ENCODE data around the gene KRT3. TPM values are rescaled to one million over a fixed set of nuclear protein-coding genes. Genes with fewer than 3 reads are reported as not detected.
A peak's percentile ranks its signal among the peaks of the same experiment; 100 is the strongest.

Gene KRT3
- polyA plus RNA-seq, 2 donors: 1.9 to 2.4 TPM

- H3K36me3 ChIP-seq (ENCODE audit: control insufficient read depth in 2 of 2, insufficient read depth in 2 of 2, low read length in 1 of 2): peaks cover 0 to 3% of the 10 kb centered on the region in 2 donors
- 62 to 68% methylated on average over 15 of the region's 15 CpGs for WGBS, 2 donors
- no peaks in the 10 kb centered on the region for H3K9me3 ChIP-seq (ENCODE audit: control insufficient read depth in 2 of 2, insufficient read depth in 1 of 2, low read depth in 1 of 2, low read length in 1 of 2)
- peak within 1 kb of the TSS; percentile 56 to 87 for H3K27ac ChIP-seq (ENCODE audit: low read depth in 2 of 2, low read length in 1 of 2)
- peak within 1 kb of the TSS; percentile 50 to 55 for H3K4me3 ChIP-seq (ENCODE audit: low read depth in 1 of 2, low read length in 2 of 2)
- H3K4me1 ChIP-seq (ENCODE audit: control insufficient read depth in 2 of 2, insufficient read depth in 2 of 2, low read length in 1 of 2): peaks cover 2 to 4% of the 10 kb centered on the region in 2 donors
- no peaks in the 10 kb centered on the region for H3K27me3 ChIP-seq (ENCODE audit: control insufficient read depth in 1 of 2, insufficient read depth in 2 of 2, low read length in 2 of 2)
Observed at GRCh38 chr12:52813885-52814709, 18.2 kb upstream of the KRT3 start, which contains the start of gene KRT4. Gene KRT4, minus strand, starts transcription at chr12:52814116. Its CDS starts 58 bp downstream, at chr12:52814058.

- Histone ChIP-seq H3K4me1 (ENCODE audit: control insufficient read depth in 2 of 2, insufficient read depth in 2 of 2, low read length in 1 of 2) (peaks cover 0 to 4% of the 10 kb centered on the region in 2 donors), H3K9me3 (ENCODE audit: control insufficient read depth in 2 of 2, insufficient read depth in 1 of 2, low read depth in 1 of 2, low read length in 1 of 2) (no peaks in the 10 kb centered on the region), H3K27me3 (ENCODE audit: control insufficient read depth in 1 of 2, insufficient read depth in 2 of 2, low read length in 2 of 2) (no peaks in the 10 kb centered on the region), H3K4me3 (ENCODE audit: low read depth in 1 of 2, low read length in 2 of 2) (peak overlapping the region; percentile 50 to 55), H3K27ac (ENCODE audit: low read depth in 2 of 2, low read length in 1 of 2) (peak overlapping the region; percentile 28 to 87), H3K36me3 (ENCODE audit: control insufficient read depth in 2 of 2, insufficient read depth in 2 of 2, low read length in 1 of 2) (peaks cover 0 to 3% of the 10 kb centered on the region in 2 donors)
- WGBS, 2 donors: 87 to 90% methylated on average over 10 of the region's 10 CpGs
Observed at GRCh38 chr12:52813203-52813819, 17.4 kb upstream of the KRT3 start.

- Histone ChIP-seq H3K4me3 (ENCODE audit: low read depth in 1 of 2, low read length in 2 of 2) (peak overlapping the region; percentile 42 to 55), H3K36me3 (ENCODE audit: control insufficient read depth in 2 of 2, insufficient read depth in 2 of 2, low read length in 1 of 2) (peaks cover 0 to 5% of the 10 kb centered on the region in 2 donors), H3K9me3 (ENCODE audit: control insufficient read depth in 2 of 2, insufficient read depth in 1 of 2, low read depth in 1 of 2, low read length in 1 of 2) (no peaks in the 10 kb centered on the region), H3K4me1 (ENCODE audit: control insufficient read depth in 2 of 2, insufficient read depth in 2 of 2, low read length in 1 of 2) (peaks cover 0 to 4% of the 10 kb centered on the region in 2 donors), H3K27me3 (ENCODE audit: control insufficient read depth in 1 of 2, insufficient read depth in 2 of 2, low read length in 2 of 2) (no peaks in the 10 kb centered on the region), H3K27ac (ENCODE audit: low read depth in 2 of 2, low read length in 1 of 2) (peak overlapping the region; percentile 28 to 87)
- 34 to 44% methylated on average over 3 of the region's 3 CpGs for WGBS, 2 donors
Observed at GRCh38 chr12:52812749-52813148, 16.8 kb upstream of the KRT3 start.

GRCh38 chr12:52812073-52812400, 16.1 kb upstream of the KRT3 start:
- 63 to 68% methylated on average over 4 of the region's 4 CpGs for WGBS, 2 donors
- Histone ChIP-seq H3K4me3 (ENCODE audit: low read depth in 1 of 2, low read length in 2 of 2) (peak overlapping the region; percentile 36 to 55), H3K27me3 (ENCODE audit: control insufficient read depth in 1 of 2, insufficient read depth in 2 of 2, low read length in 2 of 2) (no peaks in the 10 kb centered on the region), H3K27ac (ENCODE audit: low read depth in 2 of 2, low read length in 1 of 2) (peak overlapping the region; percentile 41 to 82), H3K4me1 (ENCODE audit: control insufficient read depth in 2 of 2, insufficient read depth in 2 of 2, low read length in 1 of 2) (peaks cover 0 to 7% of the 10 kb centered on the region in 2 donors), H3K36me3 (ENCODE audit: control insufficient read depth in 2 of 2, insufficient read depth in 2 of 2, low read length in 1 of 2) (peaks cover 0 to 11% of the 10 kb centered on the region in 2 donors), H3K9me3 (ENCODE audit: control insufficient read depth in 2 of 2, insufficient read depth in 1 of 2, low read depth in 1 of 2, low read length in 1 of 2) (no peaks in the 10 kb centered on the region)

- Histone ChIP-seq H3K4me3 (ENCODE audit: low read depth in 1 of 2, low read length in 2 of 2) (peak overlapping the region; percentile 36 to 55), H3K9me3 (ENCODE audit: control insufficient read depth in 2 of 2, insufficient read depth in 1 of 2, low read depth in 1 of 2, low read length in 1 of 2) (no peaks in the 10 kb centered on the region), H3K36me3 (ENCODE audit: control insufficient read depth in 2 of 2, insufficient read depth in 2 of 2, low read length in 1 of 2) (peaks cover 0 to 11% of the 10 kb centered on the region in 2 donors), H3K4me1 (ENCODE audit: control insufficient read depth in 2 of 2, insufficient read depth in 2 of 2, low read length in 1 of 2) (peaks cover 0 to 7% of the 10 kb centered on the region in 2 donors), H3K27ac (ENCODE audit: low read depth in 2 of 2, low read length in 1 of 2) (peak overlapping the region; percentile 41 to 82), H3K27me3 (ENCODE audit: control insufficient read depth in 1 of 2, insufficient read depth in 2 of 2, low read length in 2 of 2) (no peaks in the 10 kb centered on the region)
- WGBS, 2 donors: 83 to 84% methylated on average over 9 of the region's 9 CpGs
Observed at GRCh38 chr12:52811191-52812072, 15.5 kb upstream of the KRT3 start.

- Histone ChIP-seq H3K9me3 (ENCODE audit: control insufficient read depth in 2 of 2, insufficient read depth in 1 of 2, low read depth in 1 of 2, low read length in 1 of 2) (no peaks in the 10 kb centered on the region), H3K36me3 (ENCODE audit: control insufficient read depth in 2 of 2, insufficient read depth in 2 of 2, low read length in 1 of 2) (peaks cover 0 to 11% of the 10 kb centered on the region in 2 donors), H3K4me3 (ENCODE audit: low read depth in 1 of 2, low read length in 2 of 2) (no peak overlapping the region), H3K27me3 (ENCODE audit: control insufficient read depth in 1 of 2, insufficient read depth in 2 of 2, low read length in 2 of 2) (no peaks in the 10 kb centered on the region), H3K27ac (ENCODE audit: low read depth in 2 of 2, low read length in 1 of 2) (peak overlapping the region; percentile 15 to 18), H3K4me1 (ENCODE audit: control insufficient read depth in 2 of 2, insufficient read depth in 2 of 2, low read length in 1 of 2) (peaks cover 0 to 5% of the 10 kb centered on the region in 2 donors)
- WGBS, 2 donors: 67 to 73% methylated on average over 5 of the region's 5 CpGs
Observed at GRCh38 chr12:52810554-52810953, 14.6 kb upstream of the KRT3 start.

- Histone ChIP-seq H3K4me1 (ENCODE audit: control insufficient read depth in 2 of 2, insufficient read depth in 2 of 2, low read length in 1 of 2) (peaks cover 0 to 6% of the 10 kb centered on the region in 2 donors), H3K4me3 (ENCODE audit: low read depth in 1 of 2, low read length in 2 of 2) (no peak overlapping the region), H3K27me3 (ENCODE audit: control insufficient read depth in 1 of 2, insufficient read depth in 2 of 2, low read length in 2 of 2) (no peaks in the 10 kb centered on the region), H3K27ac (ENCODE audit: low read depth in 2 of 2, low read length in 1 of 2) (no peak overlapping the region), H3K9me3 (ENCODE audit: control insufficient read depth in 2 of 2, insufficient read depth in 1 of 2, low read depth in 1 of 2, low read length in 1 of 2) (no peaks in the 10 kb centered on the region), H3K36me3 (ENCODE audit: control insufficient read depth in 2 of 2, insufficient read depth in 2 of 2, low read length in 1 of 2) (peaks cover 0 to 11% of the 10 kb centered on the region in 2 donors)
- 83 to 84% methylated on average over 7 of the region's 7 CpGs for WGBS, 2 donors
Observed at GRCh38 chr12:52809166-52809565, 13.2 kb upstream of the KRT3 start.

GRCh38 chr12:52808573-52809160, 12.8 kb upstream of the KRT3 start:
- Histone ChIP-seq H3K27ac (ENCODE audit: low read depth in 2 of 2, low read length in 1 of 2) (no peak overlapping the region), H3K4me3 (ENCODE audit: low read depth in 1 of 2, low read length in 2 of 2) (no peak overlapping the region), H3K9me3 (ENCODE audit: control insufficient read depth in 2 of 2, insufficient read depth in 1 of 2, low read depth in 1 of 2, low read length in 1 of 2) (no peaks in the 10 kb centered on the region), H3K4me1 (ENCODE audit: control insufficient read depth in 2 of 2, insufficient read depth in 2 of 2, low read length in 1 of 2) (peaks cover 0 to 6% of the 10 kb centered on the region in 2 donors), H3K36me3 (ENCODE audit: control insufficient read depth in 2 of 2, insufficient read depth in 2 of 2, low read length in 1 of 2) (peaks cover 0 to 11% of the 10 kb centered on the region in 2 donors), H3K27me3 (ENCODE audit: control insufficient read depth in 1 of 2, insufficient read depth in 2 of 2, low read length in 2 of 2) (no peaks in the 10 kb centered on the region)
- 92% methylated on average over 8 of the region's 8 CpGs for WGBS, 2 donors
